GM21529 (cell line): Measurements from ENCODE around the gene EML2.
"Not testable (repeated sequence)": the region's sequence is repeated elsewhere in the genome, so short reads cannot be mapped to it uniquely, and the experiment has no call there.

Experiments
- ATAC-seq: cut with Tn5 transposase; IDR thresholded peaks from one replicate; pipeline ENCODE4 v1.9.1; 2021; ENCODE audit not compliant: unreplicated experiment

EML2 gene

GRCh38 chr19:45653634-45654033 is 14.4 kb upstream of the EML2 start:
- no peak for ATAC-seq

- ATAC-seq: no peak
Measured at GRCh38 chr19:45650722-45651121, 11.5 kb upstream of the EML2 start.

- ATAC-seq: no peak
Measured at GRCh38 chr19:45646345-45646698, 7.1 kb upstream of the EML2 start.

- ATAC-seq: no peak
Measured at GRCh38 chr19:45645631-45646344, 6.6 kb upstream of the EML2 start.

GRCh38 chr19:45645068-45645630 is 6.0 kb upstream of the EML2 start:
- ATAC-seq: no peak

GRCh38 chr19:45643927-45644771 is 5.0 kb upstream of the EML2 start:
- ATAC-seq: no peak

GRCh38 chr19:45643024-45643926 is 4.1 kb upstream of the EML2 start:
- ATAC-seq: no peak

- ATAC-seq: peak; percentile 34
Measured at GRCh38 chr19:45641274-45642105, 2.3 kb upstream of the EML2 start.

- ATAC-seq: no peak
Measured at GRCh38 chr19:45640849-45641273, 1.7 kb upstream of the EML2 start.

GRCh38 chr19:45637890-45638667 is 1.1 kb downstream of the EML2 start:
- ATAC-seq: no peak

- ATAC-seq: no peak
Measured at GRCh38 chr19:45636902-45637301, 2.3 kb downstream of the EML2 start.

GRCh38 chr19:45636275-45636674 is 2.9 kb downstream of the EML2 start:
- ATAC-seq: no peak

GRCh38 chr19:45632468-45633196 is 6.6 kb downstream of the EML2 start:
- no peak for ATAC-seq

GRCh38 chr19:45630463-45630862 is 8.7 kb downstream of the EML2 start:
- ATAC-seq: no peak

GRCh38 chr19:45629704-45630103 is 9.5 kb downstream of the EML2 start:
- ATAC-seq: no peak

- not testable (repeated sequence) for ATAC-seq
Measured at GRCh38 chr19:45628219-45628618, 11.0 kb downstream of the EML2 start.

GRCh38 chr19:45623984-45624383 is 15.2 kb downstream of the EML2 start:
- ATAC-seq: no peak

GRCh38 chr19:45621976-45622503 is 17.2 kb downstream of the EML2 start:
- no peak for ATAC-seq
